ENCODE measurements around the gene TFPT.

- TF ChIP-seq, protein P1, sequence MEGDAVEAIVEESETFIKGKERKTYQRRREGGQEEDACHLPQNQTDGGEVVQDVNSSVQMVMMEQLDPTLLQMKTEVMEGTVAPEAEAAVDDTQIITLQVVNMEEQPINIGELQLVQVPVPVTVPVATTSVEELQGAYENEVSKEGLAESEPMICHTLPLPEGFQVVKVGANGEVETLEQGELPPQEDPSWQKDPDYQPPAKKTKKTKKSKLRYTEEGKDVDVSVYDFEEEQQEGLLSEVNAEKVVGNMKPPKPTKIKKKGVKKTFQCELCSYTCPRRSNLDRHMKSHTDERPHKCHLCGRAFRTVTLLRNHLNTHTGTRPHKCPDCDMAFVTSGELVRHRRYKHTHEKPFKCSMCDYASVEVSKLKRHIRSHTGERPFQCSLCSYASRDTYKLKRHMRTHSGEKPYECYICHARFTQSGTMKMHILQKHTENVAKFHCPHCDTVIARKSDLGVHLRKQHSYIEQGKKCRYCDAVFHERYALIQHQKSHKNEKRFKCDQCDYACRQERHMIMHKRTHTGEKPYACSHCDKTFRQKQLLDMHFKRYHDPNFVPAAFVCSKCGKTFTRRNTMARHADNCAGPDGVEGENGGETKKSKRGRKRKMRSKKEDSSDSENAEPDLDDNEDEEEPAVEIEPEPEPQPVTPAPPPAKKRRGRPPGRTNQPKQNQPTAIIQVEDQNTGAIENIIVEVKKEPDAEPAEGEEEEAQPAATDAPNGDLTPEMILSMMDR (IDR thresholded peaks at IDR 0.05; ENCODE audit: insufficient read depth, low read depth, low read length) = no peak
- no peak for TF ChIP-seq EZH2 (IDR thresholded peaks at IDR 0.05; ENCODE audit: insufficient read depth, low read length)
These were observed 26.8 kb upstream of the TFPT start for GRCh38 chr19:54142166-54142780.
